Retinal pigment epithelial cell (primary cell): ENCODE results near the gene ZNF432.

Source experiments
- DNase-seq: peaks from one replicate; pipeline ENCODE4 v3.0.0-alpha.2; 2010; ENCODE audit warnings: low read depth
- H3K4me3 ChIP-seq: 2 replicates; pipeline ENCODE4 v1.5.1; 2011; ENCODE audit warnings: mild to moderate bottlenecking, low read length, control low read depth, moderate library complexity
- CTCF ChIP-seq: conservative IDR thresholded peaks from 2 replicates; pipeline ENCODE4 v1.5.1; 2011; ENCODE audit warnings: low read depth, low read length, control low read depth, inconsistent platforms

Gene ZNF432

GRCh38 chr19:52022193-52022592, 26.4 kb downstream of the ZNF432 start:
- TF ChIP-seq CTCF: no peak
- H3K4me3 ChIP-seq: no peak overlapping the region
- DNase-seq: no peak

- no peak overlapping the region for H3K4me3 ChIP-seq
- TF ChIP-seq CTCF: no peak
- no peak for DNase-seq
These were observed 28.1 kb downstream of the ZNF432 start for GRCh38 chr19:52020506-52020905.

- no peak for TF ChIP-seq CTCF
- no peak for DNase-seq
- H3K4me3 ChIP-seq: no peak overlapping the region
These were observed 38.0 kb downstream of the ZNF432 start for GRCh38 chr19:52010674-52011073.

- DNase-seq: peak; percentile 41
- TF ChIP-seq CTCF: no peak
- H3K4me3 ChIP-seq: peak within 1 kb of the TSS; percentile 97
These were observed 40.7 kb downstream of the ZNF432 start, which contains the start of gene ZNF615 for GRCh38 chr19:52007806-52008557. Gene ZNF615 (minus strand): TSS chr19:52008211. CDS start chr19:52003711, 4,500 bp downstream.

- H3K4me3 ChIP-seq: peak overlapping the region; percentile 97
- TF ChIP-seq CTCF: no peak
- no peak for DNase-seq
These were observed 41.2 kb downstream of the ZNF432 start for GRCh38 chr19:52007451-52007805.

- no peak for TF ChIP-seq CTCF
- H3K4me3 ChIP-seq: no peak overlapping the region
- DNase-seq: no peak
These were observed 54.5 kb downstream of the ZNF432 start for GRCh38 chr19:51994048-51994644.

GRCh38 chr19:51993422-51993821, 55.2 kb downstream of the ZNF432 start:
- H3K4me3 ChIP-seq: no peak overlapping the region
- TF ChIP-seq CTCF: no peak
- no peak for DNase-seq
